Measurements from ENCODE around the gene UBE2E2. TPM values are rescaled to one million over a fixed set of nuclear protein-coding genes. Genes with fewer than 3 reads are reported as not detected.

Gene UBE2E2
- total RNA-seq, 1 experiment from 2014 or later = 64.3 TPM

- TF ChIP-seq CTCF (IDR thresholded peaks at IDR 0.05; ENCODE audit: unreplicated experiment) = no peak
- Mint-ChIP-seq H3K27ac (ENCODE audit: low read depth, unreplicated experiment) (no peak overlapping the region), H3K4me1 (ENCODE audit: insufficient read depth, unreplicated experiment) (no peaks in the 10 kb centered on the region), H3K9me3 (ENCODE audit: unreplicated experiment) (no peaks in the 10 kb centered on the region), H3K27me3 (ENCODE audit: insufficient read depth, unreplicated experiment) (no peaks in the 10 kb centered on the region), H3K4me3 (ENCODE audit: unreplicated experiment) (no peak overlapping the region), H3K36me3 (ENCODE audit: insufficient read depth, unreplicated experiment) (no peaks in the 10 kb centered on the region)
- intact Hi-C loops (cut with micrococcal nuclease) = no loop called here
- CTCF ChIA-PET = interaction anchor here (1.1 kb wide), 1 partner anchor 12 kb away, joined by 4 read pairs; no protein-coding TSS in a partner anchor
- POLR2A ChIA-PET = interaction anchor here (0.6 kb wide), 1 partner anchor 121 kb away, joined by 3 read pairs; no protein-coding TSS in a partner anchor
- no peak for DNase-seq (ENCODE audit: unreplicated experiment)
- no TSS peak for BruUV-seq (replicated peaks)
Observed at GRCh38 chr3:23376516-23377248, 173.6 kb downstream of the UBE2E2 start.

GRCh38 chr3:23377928-23378672, 175.0 kb downstream of the UBE2E2 start:
- DNase-seq (ENCODE audit: unreplicated experiment) = no peak
- ChIA-PET POLR2A (interaction anchor here (0.7 kb wide), 1 partner anchor 365 kb away, joined by 3 read pairs; no protein-coding TSS in a partner anchor), CTCF (interaction anchor here (0.6 to 1.1 kb wide), 2 partner anchors 11 to 431 kb away, joined by 3 to 4 read pairs; no protein-coding TSS in a partner anchor)
- Mint-ChIP-seq H3K4me3 (ENCODE audit: unreplicated experiment) (no peak overlapping the region), H3K36me3 (ENCODE audit: insufficient read depth, unreplicated experiment) (no peaks in the 10 kb centered on the region), H3K4me1 (ENCODE audit: insufficient read depth, unreplicated experiment) (no peaks in the 10 kb centered on the region), H3K27ac (ENCODE audit: low read depth, unreplicated experiment) (no peak overlapping the region), H3K27me3 (ENCODE audit: insufficient read depth, unreplicated experiment) (no peaks in the 10 kb centered on the region), H3K9me3 (ENCODE audit: unreplicated experiment) (no peaks in the 10 kb centered on the region)
- intact Hi-C loops (cut with micrococcal nuclease) = no loop called here
- TF ChIP-seq CTCF (IDR thresholded peaks at IDR 0.05; ENCODE audit: unreplicated experiment) = no peak
- BruUV-seq (replicated peaks) = no TSS peak

GRCh38 chr3:23383875-23384274, 180.7 kb downstream of the UBE2E2 start:
- Mint-ChIP-seq H3K9me3 (ENCODE audit: unreplicated experiment) (no peaks in the 10 kb centered on the region), H3K27me3 (ENCODE audit: insufficient read depth, unreplicated experiment) (no peaks in the 10 kb centered on the region), H3K4me3 (ENCODE audit: unreplicated experiment) (no peak overlapping the region), H3K27ac (ENCODE audit: low read depth, unreplicated experiment) (no peak overlapping the region), H3K4me1 (ENCODE audit: insufficient read depth, unreplicated experiment) (no peaks in the 10 kb centered on the region), H3K36me3 (ENCODE audit: insufficient read depth, unreplicated experiment) (no peaks in the 10 kb centered on the region)
- intact Hi-C loops (cut with micrococcal nuclease) = no loop called here
- CTCF ChIA-PET = interaction anchor here (0.6 to 1.1 kb wide), 2 partner anchors 300 to 518 kb away, joined by 3 to 4 read pairs; no protein-coding TSS in a partner anchor
- POLR2A ChIA-PET = no interaction called here
- no TSS peak for BruUV-seq (replicated peaks)
- TF ChIP-seq CTCF (IDR thresholded peaks at IDR 0.05; ENCODE audit: unreplicated experiment) = no peak
- DNase-seq (ENCODE audit: unreplicated experiment) = no peak

GRCh38 chr3:23385327-23385726, 182.2 kb downstream of the UBE2E2 start:
- no peak for TF ChIP-seq CTCF (IDR thresholded peaks at IDR 0.05; ENCODE audit: unreplicated experiment)
- DNase-seq (ENCODE audit: unreplicated experiment) = no peak
- intact Hi-C loops (cut with micrococcal nuclease) = no loop called here
- Mint-ChIP-seq H3K36me3 (ENCODE audit: insufficient read depth, unreplicated experiment) (no peaks in the 10 kb centered on the region), H3K4me3 (ENCODE audit: unreplicated experiment) (no peak overlapping the region), H3K9me3 (ENCODE audit: unreplicated experiment) (no peaks in the 10 kb centered on the region), H3K27me3 (ENCODE audit: insufficient read depth, unreplicated experiment) (no peaks in the 10 kb centered on the region), H3K4me1 (ENCODE audit: insufficient read depth, unreplicated experiment) (no peaks in the 10 kb centered on the region), H3K27ac (ENCODE audit: low read depth, unreplicated experiment) (no peak overlapping the region)
- BruUV-seq (replicated peaks) = no TSS peak
- ChIA-PET CTCF (interaction anchor here (0.6 kb wide), 1 partner anchor 56 kb away, joined by 3 read pairs; no protein-coding TSS in a partner anchor), POLR2A (interaction anchor here (0.7 kb wide), 1 partner anchor 801 kb away, joined by 3 read pairs; no protein-coding TSS in a partner anchor)

Measured in MCF 10A (cell line).